Stimulated activated CD8-positive, alpha-beta memory T cell treated with anti-CD3 and anti-CD28 coated beads, Interleukin-2, amount 100 ng/mL, for 1 hour (primary cell): Measurements from ENCODE around the gene HPCAL1.

Source experiments
- DNase-seq, 2 donors: peaks; one replicate each; pipeline ENCODE4 v3.0.0-alpha.2; 2020; ENCODE audit warnings: low read depth in 2 of 2

Gene HPCAL1

DNA sequence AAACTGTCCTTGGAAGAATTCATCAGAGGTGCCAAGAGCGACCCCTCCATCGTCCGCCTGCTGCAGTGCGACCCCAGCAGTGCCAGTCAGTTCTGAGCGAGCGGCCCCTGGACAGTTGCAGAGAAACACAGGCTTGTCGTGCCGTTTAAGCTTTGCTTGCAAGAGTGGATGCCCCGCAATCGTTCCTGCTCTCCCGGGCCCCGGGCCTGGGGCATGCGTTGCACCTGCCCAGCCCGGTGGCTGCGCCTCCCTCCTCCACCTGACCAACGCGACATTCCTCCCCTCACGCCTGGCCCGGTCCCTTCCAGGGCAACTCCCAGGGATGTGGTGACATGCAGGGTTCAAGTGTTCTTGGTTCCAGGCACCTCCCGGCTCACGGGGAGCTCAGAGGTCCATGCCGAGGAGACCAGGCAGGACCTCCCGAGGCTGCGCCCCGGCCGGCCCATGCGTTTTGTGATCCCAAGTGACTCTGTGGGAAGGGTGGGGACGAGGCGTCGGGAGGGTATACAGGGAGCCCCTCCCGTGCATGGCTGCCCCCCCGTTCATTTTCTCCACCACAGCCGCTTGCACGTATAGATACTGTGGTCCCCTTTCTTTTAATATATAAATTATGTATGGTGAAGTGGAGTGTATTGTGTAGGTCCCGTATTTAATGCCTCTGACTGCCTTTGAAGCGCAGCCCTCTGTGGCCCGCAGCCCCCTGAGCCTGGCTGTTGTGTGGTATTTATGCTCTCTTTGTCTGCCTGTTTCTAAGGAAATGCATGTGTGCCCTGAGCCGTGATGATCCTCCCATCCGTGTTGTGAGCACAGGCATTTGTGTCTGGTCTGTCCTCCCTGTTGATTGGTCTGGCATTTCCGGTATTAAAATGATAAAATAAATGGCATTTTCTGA is 124.3 kb downstream of the HPCAL1 start:
- DNase-seq = no peak

DNA sequence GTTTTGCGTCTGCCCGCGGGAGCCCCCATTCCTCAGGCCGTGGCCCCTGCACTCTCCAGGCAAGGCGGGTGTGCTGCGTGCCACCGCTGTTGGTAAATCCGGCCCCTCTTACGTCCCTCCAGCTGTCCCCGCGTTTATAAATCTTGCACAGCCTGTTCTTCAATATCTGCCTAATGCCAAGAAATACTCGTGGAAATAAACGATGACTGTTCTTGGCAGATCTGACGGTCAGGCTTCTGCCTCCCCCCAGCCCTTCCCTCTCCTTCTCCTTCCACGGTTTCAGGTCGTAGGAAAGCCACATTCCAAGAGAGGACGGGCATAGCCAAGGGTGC is 124.9 kb downstream of the HPCAL1 start:
- DNase-seq = no peak

- DNase-seq = no peak
Measured at GRCh38 chr2:10428355-10428754, 125.7 kb downstream of the HPCAL1 start.

- no peak for DNase-seq
Measured at GRCh38 chr2:10428924-10429323, 126.2 kb downstream of the HPCAL1 start.

GRCh38 chr2:10430886-10431622 is 128.3 kb downstream of the HPCAL1 start:
- DNase-seq = no peak

- DNase-seq = no peak
Measured at GRCh38 chr2:10431797-10432196, 129.1 kb downstream of the HPCAL1 start.

DNA sequence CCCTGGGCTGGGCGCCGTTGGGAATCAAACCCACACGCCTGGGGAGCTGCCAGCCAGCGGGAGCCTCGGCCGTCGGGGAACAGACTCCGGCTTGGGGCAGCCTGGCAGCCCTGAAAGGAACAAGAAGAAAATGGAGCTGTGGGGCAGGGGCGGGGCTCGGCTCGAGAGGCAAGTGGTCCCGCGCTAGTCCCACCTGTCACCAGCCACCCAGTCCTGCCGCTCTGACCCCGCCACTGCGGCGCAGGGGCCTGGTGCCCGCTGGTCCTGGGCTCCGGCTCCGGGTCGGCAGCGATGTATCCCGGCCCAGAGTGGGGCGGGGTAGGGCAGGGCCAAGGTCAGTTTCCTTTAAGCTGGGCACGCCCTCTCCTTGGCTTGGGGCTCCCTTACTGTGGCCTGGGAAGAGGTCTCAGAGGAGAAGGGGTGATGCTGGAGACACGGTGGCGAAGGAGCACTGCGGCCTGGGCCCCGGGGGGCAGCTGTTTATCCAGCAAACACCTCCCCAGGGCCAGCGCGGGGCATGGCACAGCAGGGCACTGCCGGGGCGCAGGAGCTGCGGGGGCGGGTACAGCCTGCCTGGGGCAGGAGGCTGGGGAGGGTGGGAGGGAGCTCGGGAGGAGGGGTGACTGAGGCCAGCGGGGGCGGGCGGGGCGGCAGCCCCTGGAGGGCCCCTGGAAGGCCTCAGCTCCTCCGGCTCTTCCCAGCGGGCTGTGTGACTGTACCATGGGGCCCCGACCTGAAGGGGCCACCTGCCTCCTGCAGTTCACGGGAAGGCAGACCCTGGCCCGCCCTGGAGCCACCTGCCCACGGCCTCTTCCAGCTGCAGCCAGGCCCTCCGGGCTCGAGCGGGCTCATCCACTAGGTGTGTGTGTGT is 129.8 kb downstream of the HPCAL1 start:
- DNase-seq = no peak

GRCh38 chr2:10433264-10433946 is 130.7 kb downstream of the HPCAL1 start:
- no peak for DNase-seq

DNA sequence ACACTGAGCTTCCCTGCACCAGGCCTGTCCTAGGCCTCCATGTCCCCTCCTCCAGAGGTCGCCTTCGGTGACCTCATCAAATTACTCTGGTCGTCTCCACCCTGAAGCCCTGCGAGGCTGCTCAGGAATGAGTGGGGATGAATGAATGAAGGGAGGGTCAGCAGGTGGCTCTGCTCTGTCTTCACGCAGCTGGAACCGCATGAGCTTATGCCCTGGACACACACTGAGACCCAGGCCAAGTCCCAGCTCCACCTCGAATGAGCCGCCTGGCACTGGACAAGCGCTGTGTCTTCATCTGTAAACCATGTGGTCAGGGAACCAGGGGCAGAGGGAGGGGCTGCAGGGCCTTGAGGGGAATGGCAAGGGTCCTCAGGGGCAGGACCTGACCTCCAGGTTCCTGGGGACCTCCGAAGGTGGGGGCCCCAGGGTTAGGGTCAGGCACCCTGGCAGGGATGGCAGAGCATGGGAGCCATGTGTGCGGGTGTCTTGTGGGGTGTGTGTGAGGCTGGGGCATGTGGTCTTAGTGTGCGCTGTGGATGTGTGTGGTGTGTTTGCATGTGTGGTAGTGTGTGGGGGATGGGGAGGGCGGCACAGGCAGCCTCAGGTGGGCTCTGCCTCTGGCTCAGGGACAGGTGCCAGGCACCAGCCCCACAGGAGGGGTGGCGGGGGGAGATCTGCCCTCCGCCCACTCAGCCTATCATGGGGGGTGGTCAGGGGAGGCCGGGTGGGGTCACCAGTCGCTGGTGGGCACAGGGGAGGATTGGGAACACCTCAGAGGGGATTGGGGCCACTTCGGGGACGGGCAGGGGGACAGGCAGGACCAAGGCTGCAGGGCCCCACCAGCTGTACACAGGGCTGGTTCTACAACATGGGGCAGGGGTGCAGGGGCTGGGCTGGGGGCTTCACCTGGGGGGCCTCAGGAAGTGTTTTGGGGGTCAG is 131.5 kb downstream of the HPCAL1 start:
- DNase-seq = no peak

GRCh38 chr2:10434886-10435819 is 132.4 kb downstream of the HPCAL1 start:
- DNase-seq = peak; percentile 47 to 58

DNA sequence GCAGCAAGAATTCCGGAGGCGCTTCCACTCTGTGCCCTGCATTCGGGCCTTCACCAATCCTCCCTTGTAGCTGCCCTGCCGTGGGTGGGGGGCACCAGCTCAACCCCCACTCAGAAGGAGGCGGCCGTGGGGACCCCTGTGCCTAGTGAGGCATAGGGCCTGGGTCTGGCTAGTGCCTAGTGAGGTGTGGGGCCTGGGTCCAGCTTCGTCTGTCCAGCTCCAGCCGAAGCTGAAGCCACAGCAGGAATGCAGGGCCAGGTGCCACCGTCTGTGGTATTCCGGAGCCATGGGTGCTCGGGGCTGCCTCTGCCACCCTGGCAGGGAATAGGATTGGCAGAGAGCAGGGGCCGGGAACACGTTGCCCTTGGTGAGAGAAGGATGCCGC is 133.1 kb downstream of the HPCAL1 start:
- DNase-seq = no peak

DNA sequence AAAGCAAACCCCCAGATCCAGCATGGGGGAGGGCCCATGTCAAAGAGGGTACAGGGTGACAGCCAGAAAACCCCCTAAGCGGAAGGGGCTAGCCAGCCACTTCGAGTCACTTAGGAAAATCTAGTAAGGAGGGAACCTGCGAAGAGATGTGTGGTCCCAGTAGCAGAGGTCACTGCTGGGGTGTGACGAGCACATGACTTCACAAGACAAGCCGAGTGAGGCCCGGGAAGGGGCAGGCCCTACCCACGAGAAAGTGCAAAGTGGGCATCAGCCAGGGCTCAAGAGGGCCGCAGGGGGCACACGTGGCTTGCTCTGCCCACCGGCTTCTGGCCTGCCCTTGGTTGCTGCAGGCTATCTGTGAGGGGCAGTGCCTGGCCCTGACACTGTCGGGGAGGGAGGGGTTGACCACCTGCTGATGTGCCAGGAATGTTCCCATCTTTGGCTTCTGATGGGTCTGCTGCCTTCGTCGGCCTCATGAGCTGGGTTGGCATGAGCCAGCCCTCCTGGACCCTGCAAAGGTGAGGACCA is 133.9 kb downstream of the HPCAL1 start:
- no peak for DNase-seq

- no peak for DNase-seq
Measured at GRCh38 chr2:10437806-10438205, 135.1 kb downstream of the HPCAL1 start.

DNA sequence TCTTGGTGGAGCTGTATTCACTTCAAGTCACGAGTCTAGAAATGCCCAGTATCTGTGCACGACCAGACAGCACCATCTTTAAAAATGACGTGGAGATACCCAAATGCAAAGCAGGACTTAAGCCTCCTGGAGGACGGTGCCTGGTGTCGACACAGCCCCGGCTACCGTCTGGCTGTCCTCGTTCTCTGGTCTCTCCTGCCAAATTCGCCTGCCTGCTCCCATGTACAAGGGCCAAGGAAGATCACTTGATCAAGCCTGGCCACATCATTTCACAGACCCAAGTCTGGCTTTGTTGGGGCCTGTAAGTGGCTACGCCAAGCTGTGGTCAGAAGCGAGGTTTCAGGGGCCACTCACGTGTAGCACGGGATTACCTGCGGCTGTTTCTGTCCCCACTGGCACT is 136.0 kb downstream of the HPCAL1 start:
- no peak for DNase-seq

GRCh38 chr2:10439185-10439879 is 136.6 kb downstream of the HPCAL1 start:
- no peak for DNase-seq

- DNase-seq = no peak
Measured at GRCh38 chr2:10439971-10440370, 137.3 kb downstream of the HPCAL1 start.

DNA sequence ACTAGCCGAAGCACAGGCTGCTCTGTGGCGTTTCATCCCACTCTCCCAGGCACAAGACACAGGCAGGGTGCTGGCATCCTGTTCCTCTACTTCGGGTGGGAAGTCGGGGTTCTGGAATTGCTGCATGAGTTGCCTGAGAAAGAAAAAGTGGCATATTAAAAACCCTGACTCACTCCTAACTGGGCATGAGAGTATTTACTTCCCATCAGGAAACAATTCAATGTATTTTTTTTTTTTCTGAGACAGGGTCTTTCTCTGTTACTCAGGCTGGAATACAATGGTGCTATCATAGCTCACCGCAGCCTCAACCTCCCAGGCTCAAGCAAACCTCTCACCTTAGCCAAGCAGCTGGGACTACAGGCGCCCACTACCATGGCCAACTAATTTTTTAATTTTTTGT is 138.0 kb downstream of the HPCAL1 start:
- DNase-seq = no peak

- DNase-seq = no peak
Measured at GRCh38 chr2:10441948-10442347, 139.2 kb downstream of the HPCAL1 start.
